ENCODE data around the gene RASSF1. TPM values are rescaled to one million over a fixed set of nuclear protein-coding genes. Genes with fewer than 3 reads are reported as not detected.

The RASSF1 gene
- total RNA-seq, 1 donor from 2014 or later, result 38.0 TPM

DNA sequence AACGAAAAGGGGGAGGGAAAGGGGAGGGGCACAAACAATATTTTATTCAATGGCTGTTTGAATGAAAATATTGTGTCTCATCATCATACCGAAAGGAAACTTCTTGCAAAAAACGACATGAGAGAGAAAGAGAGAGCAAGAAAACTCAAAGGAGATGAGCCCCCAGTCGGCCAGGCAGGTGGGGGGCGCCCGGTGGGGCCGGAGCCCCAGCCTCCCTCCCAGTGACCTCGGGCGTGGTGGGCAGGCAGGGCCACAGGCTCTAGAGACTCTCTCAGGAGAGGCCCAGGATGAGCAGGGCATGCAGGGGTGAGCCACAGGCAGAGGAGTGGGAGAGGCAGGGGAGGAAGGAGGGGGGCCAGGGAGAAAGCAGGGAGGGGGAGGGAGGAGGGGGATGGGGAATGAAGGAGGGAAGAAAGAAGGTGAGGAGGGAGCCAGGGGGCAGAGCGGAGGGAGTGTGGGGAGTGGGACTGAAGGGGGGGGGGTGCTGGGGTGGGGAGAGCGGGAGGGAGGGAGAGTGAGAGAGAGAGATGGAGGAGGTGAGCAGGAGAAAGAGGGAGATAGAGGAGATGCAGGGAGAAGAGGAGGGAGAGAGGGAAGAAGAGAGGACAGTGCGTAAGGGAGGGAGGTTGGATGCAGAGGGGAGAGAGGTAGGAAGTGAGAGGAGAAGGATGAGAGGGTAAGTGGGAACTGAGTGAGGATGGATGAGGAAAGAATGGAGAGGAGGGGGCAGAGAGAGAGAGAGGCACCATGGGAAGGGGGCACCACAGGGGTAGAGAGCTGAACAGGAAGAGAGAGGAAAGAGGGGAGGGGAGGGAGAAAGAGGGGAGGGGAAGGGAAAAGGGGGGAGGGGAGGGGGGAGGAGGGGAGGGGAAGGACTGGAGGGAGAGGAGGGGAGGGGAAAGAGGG, 32.8 kb upstream of the RASSF1 start:
- Mint-ChIP-seq H3K4me1 (no peaks in the 10 kb centered on the region), H3K9me3 (no peaks in the 10 kb centered on the region), H3K27me3 (peaks cover 2% of the 10 kb centered on the region), H3K4me3 (no peak overlapping the region), H3K36me3 (ENCODE audit: low read depth) (no peaks in the 10 kb centered on the region), H3K27ac (no peak overlapping the region)
- intact Hi-C loops (cut with micrococcal nuclease), result no loop called here
- POLR2A ChIA-PET, result no interaction called here
- ATAC-seq (ENCODE audit: low read depth), result no peak
- CTCF ChIA-PET, result no interaction called here
- DNase-seq, result no peak
- TF ChIP-seq, protein P1, sequence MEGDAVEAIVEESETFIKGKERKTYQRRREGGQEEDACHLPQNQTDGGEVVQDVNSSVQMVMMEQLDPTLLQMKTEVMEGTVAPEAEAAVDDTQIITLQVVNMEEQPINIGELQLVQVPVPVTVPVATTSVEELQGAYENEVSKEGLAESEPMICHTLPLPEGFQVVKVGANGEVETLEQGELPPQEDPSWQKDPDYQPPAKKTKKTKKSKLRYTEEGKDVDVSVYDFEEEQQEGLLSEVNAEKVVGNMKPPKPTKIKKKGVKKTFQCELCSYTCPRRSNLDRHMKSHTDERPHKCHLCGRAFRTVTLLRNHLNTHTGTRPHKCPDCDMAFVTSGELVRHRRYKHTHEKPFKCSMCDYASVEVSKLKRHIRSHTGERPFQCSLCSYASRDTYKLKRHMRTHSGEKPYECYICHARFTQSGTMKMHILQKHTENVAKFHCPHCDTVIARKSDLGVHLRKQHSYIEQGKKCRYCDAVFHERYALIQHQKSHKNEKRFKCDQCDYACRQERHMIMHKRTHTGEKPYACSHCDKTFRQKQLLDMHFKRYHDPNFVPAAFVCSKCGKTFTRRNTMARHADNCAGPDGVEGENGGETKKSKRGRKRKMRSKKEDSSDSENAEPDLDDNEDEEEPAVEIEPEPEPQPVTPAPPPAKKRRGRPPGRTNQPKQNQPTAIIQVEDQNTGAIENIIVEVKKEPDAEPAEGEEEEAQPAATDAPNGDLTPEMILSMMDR (IDR thresholded peaks at IDR 0.05), result no peak

DNA sequence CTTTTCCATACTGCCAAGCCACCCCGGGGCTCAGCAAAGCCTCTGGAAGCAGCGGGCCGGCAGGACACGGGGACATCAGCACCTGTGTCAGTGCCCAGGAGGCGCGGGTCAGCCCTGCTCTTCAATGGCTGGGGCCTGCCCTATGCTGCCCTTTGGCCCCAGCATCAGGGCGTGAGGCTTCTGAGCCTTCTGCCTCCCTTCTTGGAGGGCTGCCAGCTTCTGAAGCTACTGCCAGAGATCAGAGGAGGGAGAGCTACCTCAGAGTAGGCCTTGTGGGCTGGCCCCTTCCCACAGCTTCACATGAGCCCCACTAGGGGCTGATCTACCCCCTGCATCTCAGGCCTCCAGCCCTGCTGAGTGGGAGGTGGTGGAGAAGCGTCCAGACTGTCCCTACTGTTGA, 31.7 kb upstream of the RASSF1 start:
- TF ChIP-seq, protein P1 (IDR thresholded peaks at IDR 0.05), result no peak
- Mint-ChIP-seq H3K27ac (no peak overlapping the region), H3K27me3 (peaks cover 2% of the 10 kb centered on the region), H3K36me3 (ENCODE audit: low read depth) (no peaks in the 10 kb centered on the region), H3K4me3 (no peak overlapping the region), H3K9me3 (no peaks in the 10 kb centered on the region), H3K4me1 (no peaks in the 10 kb centered on the region)
- no peak for ATAC-seq (ENCODE audit: low read depth)
- intact Hi-C loops (cut with micrococcal nuclease), result no loop called here
- ChIA-PET CTCF (no interaction called here), POLR2A (interaction anchor here (0.6 kb wide), 1 partner anchor 1102 kb away, joined by 3 read pairs; no protein-coding TSS in a partner anchor)
- no peak for DNase-seq

DNA sequence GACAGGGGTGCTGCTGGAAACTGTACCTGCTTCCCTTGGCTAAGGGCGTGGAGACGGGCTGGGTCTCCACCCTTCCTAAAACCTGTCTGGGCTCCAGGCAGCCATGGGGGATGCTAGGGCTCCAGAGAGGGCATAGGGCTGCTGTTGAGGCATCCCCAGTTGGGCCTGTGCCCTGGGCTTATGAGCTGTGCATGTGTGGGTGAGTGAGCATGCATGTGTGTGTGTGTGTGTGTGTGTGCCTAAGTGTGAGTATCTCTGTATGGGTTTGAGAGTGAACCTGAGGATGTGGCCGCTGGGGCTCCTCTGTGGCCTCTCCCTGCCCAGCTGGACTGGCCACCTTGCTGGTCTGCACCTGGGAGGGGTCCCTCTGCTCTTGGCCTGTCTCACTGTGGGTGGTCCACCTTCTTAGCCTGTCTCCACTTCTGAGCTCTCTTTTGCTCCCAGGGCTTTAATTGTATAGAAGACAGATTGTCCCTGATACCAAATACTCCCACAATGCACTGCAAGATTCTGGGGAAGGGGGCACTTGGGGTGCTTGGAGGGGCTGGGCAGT, 30.6 kb upstream of the RASSF1 start:
- H3K27ac Mint-ChIP-seq, result no peak overlapping the region
- ChIA-PET POLR2A (no interaction called here), CTCF (no interaction called here)
- ATAC-seq (ENCODE audit: low read depth), result no peak
- H3K36me3 Mint-ChIP-seq (ENCODE audit: low read depth), result no peaks in the 10 kb centered on the region
- DNase-seq, result no peak
- intact Hi-C loops (cut with micrococcal nuclease), result no loop called here
- H3K4me1 Mint-ChIP-seq, result peaks cover 2% of the 10 kb centered on the region
- TF ChIP-seq, protein P1 (IDR thresholded peaks at IDR 0.05), result no peak
- no peak overlapping the region for H3K4me3 Mint-ChIP-seq
- H3K27me3 Mint-ChIP-seq, result peaks cover 2% of the 10 kb centered on the region
- H3K9me3 Mint-ChIP-seq, result no peaks in the 10 kb centered on the region

DNA sequence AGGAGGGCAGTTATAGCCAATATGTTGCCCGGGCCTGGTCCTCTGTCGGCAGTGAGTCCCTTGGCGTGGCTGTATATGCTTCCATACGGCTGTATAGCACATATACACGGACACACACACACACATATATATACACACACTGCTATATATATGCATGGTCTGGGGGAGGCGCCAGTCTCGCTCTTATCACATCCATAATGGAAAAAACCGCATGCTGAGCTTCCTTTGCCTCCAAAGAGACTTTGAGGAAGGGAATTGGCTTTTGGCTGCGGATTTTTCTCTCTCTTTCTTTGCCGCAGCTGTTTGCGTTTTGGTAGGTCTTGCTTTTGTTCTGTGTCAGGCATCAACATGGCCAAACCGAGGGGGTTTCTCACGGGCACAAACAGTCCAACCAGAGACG, 30.0 kb upstream of the RASSF1 start:
- Mint-ChIP-seq H3K9me3 (no peaks in the 10 kb centered on the region), H3K4me3 (no peak overlapping the region), H3K27me3 (peaks cover 2% of the 10 kb centered on the region), H3K27ac (no peak overlapping the region), H3K36me3 (ENCODE audit: low read depth) (no peaks in the 10 kb centered on the region), H3K4me1 (peaks cover 8% of the 10 kb centered on the region)
- no peak for DNase-seq
- ATAC-seq (ENCODE audit: low read depth), result no peak
- CTCF ChIA-PET, result interaction anchor here (1.2 kb wide), 1 partner anchor 171 kb away, joined by 4 read pairs; no protein-coding TSS in a partner anchor
- intact Hi-C loops (cut with micrococcal nuclease), result no loop called here
- POLR2A ChIA-PET, result no interaction called here
- TF ChIP-seq, protein P1 (IDR thresholded peaks at IDR 0.05), result no peak

DNA sequence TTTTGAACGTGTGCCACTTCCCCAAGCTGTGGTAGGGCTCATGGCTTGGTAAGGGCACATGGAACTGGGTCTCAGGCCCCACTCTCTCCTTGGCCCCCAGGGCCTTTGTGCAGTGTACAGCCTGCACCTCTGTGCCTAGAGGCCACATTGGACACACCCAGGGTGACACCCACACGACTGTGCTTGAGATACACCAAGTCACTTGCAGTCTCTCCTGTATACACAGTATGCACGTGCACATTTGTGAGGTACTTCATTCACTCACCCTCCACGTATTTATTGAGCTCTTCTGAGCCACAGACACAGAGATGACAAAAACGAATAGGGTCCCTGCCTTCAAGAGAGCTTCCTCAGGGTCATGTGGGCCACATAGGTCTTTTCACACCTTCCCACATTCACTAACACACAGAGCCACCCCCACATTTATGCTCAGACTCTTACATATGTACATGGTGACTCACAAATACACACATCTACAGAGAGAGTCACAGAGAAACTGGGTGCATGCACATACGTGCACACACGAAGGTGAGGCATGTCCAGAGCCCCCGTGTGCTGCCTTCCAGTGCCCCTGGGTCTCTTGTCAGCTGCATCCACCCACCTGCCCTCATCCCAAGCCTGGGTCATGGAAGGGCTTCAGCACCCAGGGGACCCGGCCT, 28.5 kb upstream of the RASSF1 start:
- intact Hi-C loops (cut with micrococcal nuclease), result no loop called here
- peaks cover 17% of the 10 kb centered on the region for H3K4me1 Mint-ChIP-seq
- TF ChIP-seq, protein P1 (IDR thresholded peaks at IDR 0.05), result no peak
- peaks cover 2% of the 10 kb centered on the region for H3K27me3 Mint-ChIP-seq
- ChIA-PET CTCF (no interaction called here), POLR2A (no interaction called here)
- ATAC-seq (ENCODE audit: low read depth) (no peak), DNase-seq (no peak)
- no peaks in the 10 kb centered on the region for H3K36me3 Mint-ChIP-seq (ENCODE audit: low read depth)
- H3K4me3 Mint-ChIP-seq, result no peak overlapping the region
- H3K27ac Mint-ChIP-seq, result no peak overlapping the region
- no peaks in the 10 kb centered on the region for H3K9me3 Mint-ChIP-seq
